ENCODE results near the gene HTRA1.
A peak's percentile ranks its signal among the peaks of the same experiment; 100 is the strongest.

Gene HTRA1

DNA sequence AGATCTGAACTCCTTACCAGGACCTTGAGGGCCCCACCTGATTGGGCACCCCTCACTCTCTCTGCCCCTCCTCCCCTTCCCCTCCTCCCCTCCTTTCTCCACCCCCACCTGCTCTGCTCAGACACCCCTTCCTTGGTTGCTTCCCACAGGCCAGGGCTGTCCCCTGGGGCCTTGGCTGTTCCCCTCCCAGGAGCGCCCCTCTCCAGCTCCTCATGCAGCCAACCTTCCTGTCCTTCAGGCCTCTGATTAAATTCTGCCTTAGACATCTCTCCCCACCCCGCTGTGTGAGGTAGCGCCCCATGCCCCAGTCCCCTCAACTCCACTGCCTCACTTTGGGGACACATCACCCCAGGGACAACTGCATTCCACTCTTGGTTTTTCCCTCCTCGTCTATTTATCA is 32.4 kb downstream of the HTRA1 start:
- no peak for DNase-seq (ENCODE audit: low spot score)
- POLR2A ChIA-PET (ENCODE audit: low non-redundant PET), result no interaction called here
- CTCF ChIA-PET, result interaction anchor here (1.0 to 1.2 kb wide), 2 partner anchors 24 to 151 kb away, joined by 3 to 6 read pairs; no protein-coding TSS in a partner anchor
- H3K27ac ChIP-seq, result peak overlapping the region; percentile 99
- TF ChIP-seq, protein P1, sequence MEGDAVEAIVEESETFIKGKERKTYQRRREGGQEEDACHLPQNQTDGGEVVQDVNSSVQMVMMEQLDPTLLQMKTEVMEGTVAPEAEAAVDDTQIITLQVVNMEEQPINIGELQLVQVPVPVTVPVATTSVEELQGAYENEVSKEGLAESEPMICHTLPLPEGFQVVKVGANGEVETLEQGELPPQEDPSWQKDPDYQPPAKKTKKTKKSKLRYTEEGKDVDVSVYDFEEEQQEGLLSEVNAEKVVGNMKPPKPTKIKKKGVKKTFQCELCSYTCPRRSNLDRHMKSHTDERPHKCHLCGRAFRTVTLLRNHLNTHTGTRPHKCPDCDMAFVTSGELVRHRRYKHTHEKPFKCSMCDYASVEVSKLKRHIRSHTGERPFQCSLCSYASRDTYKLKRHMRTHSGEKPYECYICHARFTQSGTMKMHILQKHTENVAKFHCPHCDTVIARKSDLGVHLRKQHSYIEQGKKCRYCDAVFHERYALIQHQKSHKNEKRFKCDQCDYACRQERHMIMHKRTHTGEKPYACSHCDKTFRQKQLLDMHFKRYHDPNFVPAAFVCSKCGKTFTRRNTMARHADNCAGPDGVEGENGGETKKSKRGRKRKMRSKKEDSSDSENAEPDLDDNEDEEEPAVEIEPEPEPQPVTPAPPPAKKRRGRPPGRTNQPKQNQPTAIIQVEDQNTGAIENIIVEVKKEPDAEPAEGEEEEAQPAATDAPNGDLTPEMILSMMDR (conservative IDR thresholded peaks at IDR 0.05; ENCODE audit: low read depth), result no peak

DNA sequence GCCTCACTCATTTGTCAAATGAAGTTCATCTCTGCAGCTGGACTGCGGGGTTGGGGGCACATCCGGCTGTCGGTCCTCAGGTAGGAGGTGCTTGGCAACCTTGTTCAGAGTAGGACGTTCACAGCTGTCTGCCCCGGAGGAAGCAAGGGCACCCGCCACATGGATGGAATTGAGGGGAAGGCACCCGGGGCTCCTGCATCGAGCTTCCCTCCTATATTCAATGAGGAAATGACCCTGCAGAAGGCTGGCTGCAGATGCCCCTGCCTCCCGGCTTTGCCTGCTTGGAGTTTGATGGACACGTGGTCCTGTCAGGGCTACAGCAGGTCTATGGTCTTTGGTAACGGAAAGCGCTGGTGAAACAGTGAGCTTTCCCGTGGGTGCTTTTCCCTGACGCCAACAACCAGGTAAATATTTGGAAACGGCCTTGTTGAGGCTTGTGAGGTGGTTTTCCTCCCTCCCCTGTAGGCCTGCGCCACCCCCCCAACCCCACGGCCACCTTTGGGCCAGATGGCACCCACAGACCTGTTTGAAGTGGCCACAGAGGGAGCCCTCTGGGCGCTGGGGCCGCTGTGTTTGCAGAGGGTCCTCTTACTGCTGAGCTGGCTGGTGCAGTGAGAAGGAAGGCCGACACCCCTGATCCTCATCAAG is 32.9 kb downstream of the HTRA1 start:
- TF ChIP-seq, protein P1 (conservative IDR thresholded peaks at IDR 0.05; ENCODE audit: low read depth), result no peak
- POLR2A ChIA-PET (ENCODE audit: low non-redundant PET), result interaction anchor here (0.7 to 0.9 kb wide), 2 partner anchors 18 to 25 kb away, joined by 3 to 4 read pairs; no protein-coding TSS in a partner anchor
- DNase-seq (ENCODE audit: low spot score), result no peak
- CTCF ChIA-PET, result interaction anchor here (1.2 kb wide), 1 partner anchor 25 kb away, joined by 6 read pairs; no protein-coding TSS in a partner anchor
- H3K27ac ChIP-seq, result peak overlapping the region; percentile 99

DNA sequence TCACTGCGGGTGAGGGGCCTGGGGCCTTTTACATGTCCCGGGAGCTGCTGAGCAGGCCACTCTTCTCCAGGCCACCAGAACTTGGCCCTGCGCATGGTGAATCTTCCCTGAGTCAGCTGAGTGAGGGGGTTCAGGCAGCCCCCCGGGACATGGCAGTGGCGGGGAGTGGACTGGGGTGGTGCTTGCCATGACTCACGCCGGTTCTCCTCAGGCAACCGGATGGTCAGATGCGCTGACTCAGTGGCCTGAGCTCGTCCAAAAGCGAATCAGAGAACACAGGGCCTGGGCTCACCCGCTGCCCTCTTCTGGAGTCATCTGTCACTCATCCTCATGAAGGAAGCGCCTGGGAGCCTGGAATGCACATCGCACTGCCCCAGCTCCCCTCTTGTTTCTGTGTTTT is 33.5 kb downstream of the HTRA1 start:
- peak; percentile 90 for DNase-seq (ENCODE audit: low spot score)
- TF ChIP-seq, protein P1 (conservative IDR thresholded peaks at IDR 0.05; ENCODE audit: low read depth), result no peak
- ChIA-PET POLR2A (ENCODE audit: low non-redundant PET) (interaction anchor here (0.7 to 0.9 kb wide), 2 partner anchors 19 to 26 kb away, joined by 3 to 4 read pairs; no protein-coding TSS in a partner anchor), CTCF (interaction anchor here (0.6 to 1.2 kb wide), 4 partner anchors 14 to 1940 kb away, joined by 3 to 9 read pairs (median 5); no protein-coding TSS in a partner anchor)
- peak overlapping the region; percentile 99 for H3K27ac ChIP-seq

DNA sequence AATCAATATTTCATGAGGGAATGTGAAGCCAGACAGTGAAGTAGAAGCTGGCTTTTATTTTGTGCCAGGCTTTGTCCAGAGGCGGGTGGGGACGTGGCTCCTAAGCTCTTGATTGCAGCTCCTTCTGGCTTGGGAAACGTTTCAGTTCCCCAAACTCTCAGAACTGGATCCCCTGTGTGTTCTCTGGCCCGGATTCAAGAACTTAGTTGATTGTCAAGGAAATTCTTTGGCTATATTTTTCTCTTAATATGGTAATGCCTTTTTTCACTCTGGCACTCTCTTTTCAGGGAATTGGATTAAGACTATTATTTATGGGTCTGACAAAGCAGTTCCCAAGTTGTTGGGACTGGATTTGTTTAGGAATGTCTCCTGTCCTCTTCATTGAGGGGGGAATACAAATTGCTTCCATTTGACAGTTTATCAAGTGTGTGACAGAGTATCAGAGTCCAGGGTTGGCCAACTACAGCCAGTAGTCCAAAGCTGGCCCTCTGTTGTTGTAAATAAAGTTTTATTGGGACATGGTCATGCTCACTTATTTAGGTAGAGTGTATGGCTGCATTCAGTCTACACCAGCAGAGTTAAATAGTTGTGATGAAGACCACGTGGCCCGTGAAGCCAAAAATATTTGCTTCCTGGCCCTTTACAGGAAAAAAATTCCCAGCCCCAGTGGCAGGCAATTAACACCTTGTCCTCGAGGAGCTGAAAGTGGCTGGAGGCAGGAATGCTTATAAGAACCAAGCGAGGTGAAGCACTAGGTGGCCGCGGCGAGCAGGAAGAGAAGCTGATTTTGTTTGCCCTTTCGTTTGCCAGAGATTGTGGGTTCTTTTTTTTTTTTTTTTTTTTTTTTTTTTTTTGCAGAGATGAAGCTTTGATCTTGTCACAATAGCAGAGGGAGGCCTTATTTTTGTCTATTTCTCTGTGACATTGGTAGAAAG is 34.3 kb downstream of the HTRA1 start:
- no peak for DNase-seq (ENCODE audit: low spot score)
- TF ChIP-seq, protein P1 (conservative IDR thresholded peaks at IDR 0.05; ENCODE audit: low read depth), result no peak
- ChIA-PET CTCF (interaction anchor here (0.6 to 1.3 kb wide), 4 partner anchors 13 to 1939 kb away, joined by 3 to 9 read pairs (median 4); no protein-coding TSS in a partner anchor), POLR2A (ENCODE audit: low non-redundant PET) (interaction anchor here (0.7 to 0.9 kb wide), 2 partner anchors 20 to 27 kb away, joined by 3 to 4 read pairs; no protein-coding TSS in a partner anchor)
- H3K27ac ChIP-seq, result peak overlapping the region; percentile 99

DNA sequence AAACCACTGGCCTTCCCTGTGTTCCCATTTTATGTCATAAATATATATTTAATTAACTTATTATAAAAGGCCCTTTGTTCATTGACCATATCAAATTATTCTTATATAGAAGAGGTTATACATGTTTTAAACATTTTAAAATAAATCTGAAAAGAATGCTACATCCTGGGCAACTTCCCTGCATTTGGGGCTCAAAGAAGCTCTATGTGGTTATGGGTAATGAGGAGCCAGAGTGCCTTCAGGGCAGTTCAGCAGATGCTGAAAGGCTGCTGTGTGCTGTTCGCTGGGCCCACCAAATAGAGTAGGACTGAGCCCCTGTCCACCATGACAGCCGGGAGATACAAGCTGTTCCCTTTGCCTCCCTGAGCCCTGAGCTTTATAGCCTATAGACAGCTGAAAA is 35.9 kb downstream of the HTRA1 start:
- no peak for DNase-seq (ENCODE audit: low spot score)
- CTCF ChIA-PET, result no interaction called here
- POLR2A ChIA-PET (ENCODE audit: low non-redundant PET), result no interaction called here
- H3K27ac ChIP-seq, result peak overlapping the region; percentile 36; the same call in 1 of the 2 replicates
- TF ChIP-seq, protein P1 (conservative IDR thresholded peaks at IDR 0.05; ENCODE audit: low read depth), result no peak

DNA sequence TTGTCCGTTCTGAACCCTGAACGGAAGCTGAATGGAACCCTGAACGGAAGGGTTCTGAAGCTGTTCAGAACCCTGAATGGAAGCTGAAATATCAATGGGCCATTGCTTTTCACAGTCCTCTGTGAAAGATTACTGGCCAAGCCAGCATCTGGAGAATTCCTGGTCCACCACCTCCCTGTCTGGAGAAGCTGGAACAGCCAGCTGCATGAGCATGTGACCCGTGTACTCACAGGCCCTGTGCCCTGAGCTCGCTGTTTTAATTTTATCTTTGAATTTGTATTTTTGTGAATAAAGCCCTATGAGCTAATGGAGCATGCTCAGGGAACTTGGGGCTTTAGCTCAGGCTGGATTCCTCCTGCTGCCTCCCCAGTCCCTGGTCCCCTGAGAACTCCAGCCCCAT is 37.2 kb downstream of the HTRA1 start:
- ChIA-PET POLR2A (ENCODE audit: low non-redundant PET) (no interaction called here), CTCF (no interaction called here)
- DNase-seq (ENCODE audit: low spot score), result no peak
- TF ChIP-seq, protein P1 (conservative IDR thresholded peaks at IDR 0.05; ENCODE audit: low read depth), result no peak
- H3K27ac ChIP-seq, result peak overlapping the region; percentile 70

All from RWPE1 (cell line).